K562 (cell line): Measurements from ENCODE around the gene ZC3H10. TPM values are rescaled to one million over a fixed set of nuclear protein-coding genes. Genes with fewer than 3 reads are reported as not detected.
A peak's percentile ranks its signal among the peaks of the same experiment; 100 is the strongest.

ENCODE experiments used
- CREM ChIP-seq: IDR thresholded peaks from 2 replicates; pipeline ENCODE4 v1.6.1; 2014; ENCODE audit warnings: antibody characterized with exemption, low read depth
- CUX1 ChIP-seq: fragments of 200-800 bp; sonication (Bioruptor generic); IDR thresholded peaks from 2 replicates; pipeline ENCODE4 v1.6.1; 2016; ENCODE audit warnings: missing genetic modification characterization, missing compliant biosample characterization
- ELF1 ChIP-seq: fragments of 200-800 bp; sonication (Bioruptor generic); IDR thresholded peaks from 2 replicates; pipeline ENCODE4 v1.6.1; 2016; ENCODE audit warnings: missing genetic modification characterization, missing compliant biosample characterization
- ESRRB ChIP-seq: fragments of 250-450 bp; sonication (Bioruptor Pico); IDR thresholded peaks from 2 replicates; pipeline ENCODE4 v1.5.0; 2020; ENCODE audit warnings: mild to moderate bottlenecking, moderate library complexity, borderline replicate concordance
- GATAD2A ChIP-seq: fragments of 450-650 bp; IDR thresholded peaks from 2 replicates; pipeline ENCODE4 v1.6.1; 2017
- HEY1 ChIP-seq: fragments of 250-450 bp; sonication (Bioruptor Pico); IDR thresholded peaks from 2 replicates; pipeline ENCODE4 v1.5.0; 2020; ENCODE audit warnings: mild to moderate bottlenecking, moderate library complexity, borderline replicate concordance
- HOXB6 ChIP-seq: fragments of 250-450 bp; sonication (Bioruptor Pico); IDR thresholded peaks from 2 replicates; pipeline ENCODE4 v1.5.1; 2022; ENCODE audit warnings: mild to moderate bottlenecking, borderline replicate concordance
- MAFK ChIP-seq: IDR thresholded peaks from 2 replicates; pipeline ENCODE4 v1.6.1; 2011; ENCODE audit warnings: low read length, improper control_type of control experiment
- MECOM ChIP-seq: fragments of 250-450 bp; sonication (Bioruptor Pico); IDR thresholded peaks from 2 replicates; pipeline ENCODE4 v1.8.0; 2022; ENCODE audit warnings: inconsistent platforms
- NELFE ChIP-seq: IDR thresholded peaks from 2 replicates; pipeline ENCODE4 v1.6.1; 2011; ENCODE audit warnings: mild to moderate bottlenecking; ENCODE audit not compliant: insufficient read depth, insufficient read length
- NEUROD1 ChIP-seq: fragments of 150-350 bp; IDR thresholded peaks from 2 replicates; pipeline ENCODE4 v1.6.1; 2014; ENCODE audit warnings: borderline replicate concordance, low read length, low read depth; ENCODE audit not compliant: partially characterized antibody
- NR2C1 ChIP-seq, 2 experiments: fragments of 450-650 bp; IDR thresholded peaks; 2 replicates each; pipeline ENCODE4 v1.6.1; 2017; ENCODE audit warnings: mild to moderate bottlenecking in 2 of 2, antibody characterized with exemption in 1 of 2, inconsistent platforms in 1 of 2, missing compliant biosample characterization in 1 of 2, missing genetic modification characterization in 1 of 2
- NRF1 ChIP-seq, 2 experiments: fragments of 450-650 bp; IDR thresholded peaks in 1 of 2; conservative IDR thresholded peaks in 1 of 2; 2 replicates each; pipeline ENCODE4 v1.6.1; 2014; ENCODE audit warnings: mild to moderate bottlenecking in 2 of 2
- SIRT6 ChIP-seq: IDR thresholded peaks from one replicate; pipeline ENCODE4 v1.6.1; 2012; ENCODE audit warnings: low read depth, mild to moderate bottlenecking, control low read depth, inconsistent platforms, low read length, moderate library complexity
- SLC30A9 ChIP-seq: fragments of 250-450 bp; sonication (Bioruptor Pico); IDR thresholded peaks from 2 replicates; pipeline ENCODE4 v1.8.0; 2022; ENCODE audit warnings: mild to moderate bottlenecking, moderate library complexity
- SMC3 ChIP-seq: conservative IDR thresholded peaks from 2 replicates; pipeline ENCODE4 v1.6.1; 2011; ENCODE audit warnings: low read depth, low read length, improper control_type of control experiment; ENCODE audit not compliant: insufficient read depth
- SOX6 ChIP-seq: fragments of 450-650 bp; IDR thresholded peaks from 2 replicates; pipeline ENCODE4 v1.6.1; 2014; ENCODE audit warnings: mild to moderate bottlenecking
- SUPT5H ChIP-seq: fragments of 450-650 bp; IDR thresholded peaks from 2 replicates; pipeline ENCODE4 v1.6.1; 2016
- TCF15 ChIP-seq: fragments of 250-450 bp; sonication (Bioruptor Pico); IDR thresholded peaks from 2 replicates; pipeline ENCODE4 v1.8.0; 2022; ENCODE audit warnings: moderate library complexity, mild to moderate bottlenecking, inconsistent platforms
- TCF7L2 ChIP-seq: fragments of 150-350 bp; IDR thresholded peaks from 2 replicates; pipeline ENCODE4 v1.6.1; 2016; ENCODE audit warnings: low read depth, mild to moderate bottlenecking, low read length, moderate library complexity
- ZBTB17 ChIP-seq: fragments of 450-650 bp; formaldehyde crosslinking; IDR thresholded peaks from 2 replicates; pipeline ENCODE4 v1.4.0; 2020; ENCODE audit warnings: mild to moderate bottlenecking
- ZNF224 ChIP-seq: sonication (generic); formaldehyde crosslinking; IDR thresholded peaks from 2 replicates; pipeline ENCODE4 v1.8.0; 2022; ENCODE audit warnings: mild to moderate bottlenecking, missing genetic modification reagents
- ZNF24 ChIP-seq: fragments of 450-650 bp; IDR thresholded peaks from 2 replicates; pipeline ENCODE4 v1.6.1; 2016
- ZNF253 ChIP-seq: fragments of 250-450 bp; sonication (Bioruptor Pico); conservative IDR thresholded peaks from 2 replicates; pipeline ENCODE4 v1.6.1; 2021; ENCODE audit warnings: mild to moderate bottlenecking
- ZNF699 ChIP-seq: fragments of 250-450 bp; sonication (Bioruptor Pico); IDR thresholded peaks from 2 replicates; pipeline ENCODE4 v1.8.0; 2021; ENCODE audit warnings: mild to moderate bottlenecking, moderate library complexity; ENCODE audit not compliant: insufficient replicate concordance
- ZNF830 ChIP-seq: fragments of 250-450 bp; sonication (Bioruptor Pico); IDR thresholded peaks from 2 replicates; pipeline ENCODE4 v1.5.0; 2021; ENCODE audit warnings: mild to moderate bottlenecking
- polyA plus RNA-seq, 8 experiments: library from polyadenylated mRNA; depleted of rRNA in 4 of 8; stranded (reverse) in 5 of 8; unstranded in 3 of 8; fragments of >200 nt; fragmentation: Nextera tagmentation in 2 of 8; fragmentation: Illumina TruSeq in 1 of 8; extraction: Ambion mirVana in 2 of 8; extraction: Trizol in 1 of 8; gene quantifications; 2 replicates each; pipeline versions ENCODE4 v1.2.1 to v1.2.3, GENCODE V29; 2011 to 2014; ENCODE audit warnings: inconsistent platforms in 1 of 8, missing spikeins in 1 of 8
- total RNA-seq, 7 experiments: library from RNA; depleted of rRNA in 6 of 7; stranded (reverse); fragments of >200 nt in 6 of 7; fragmentation: Illumina TruSeq in 2 of 7; extraction: Trizol in 2 of 7; gene quantifications; 2 replicates each; pipeline versions ENCODE4 v1.2.1 to v1.2.3, GENCODE V29; 2011 to 2021; ENCODE audit warnings: low replicate concordance in 1 of 7

Gene ZC3H10
- total and polyA plus RNA-seq, 9 of the 15 experiments (the other 6 are each of a cell fraction or from before 2014, with no cell fraction given), result 0.31 to 4.1 (median 1.6) TPM

- TF ChIP-seq HOXB6 (CRISPR knock-in tag) (no peak), NRF1 (conservative IDR thresholded peaks at IDR 0.05 in 1 of 2, IDR thresholded peaks at IDR 0.05 in 1 of 2) (0 out of 4 replicates have a peak, but pooled peaks of 1 of the 2 experiments have one; percentile 7), NELFE (no peak), SOX6 (peak; percentile 79), CUX1 (CRISPR knock-in tag) (no peak), NEUROD1 (peak; percentile 60), HEY1 (CRISPR knock-in tag) (no peak), ESRRB (no peak), GATAD2A (no peak), SUPT5H (no peak; the same call in none of the 2 replicates), ELF1 (tag) (no peak), ZNF699 (CRISPR knock-in tag) (no peak), SLC30A9 (CRISPR knock-in tag) (no peak), ZBTB17 (CRISPR knock-in tag) (no peak), ZNF830 (CRISPR knock-in tag) (no peak), ZNF253 (no peak), MAFK (no peak), SMC3 (0 out of 2 replicates have a peak, but pooled peaks have one; percentile 17), TCF7L2 (no peak), MECOM (CRISPR knock-in tag) (no peak), ZNF224 (CRISPR knock-in tag) (no peak), NR2C1 (IDR thresholded peaks at IDR 0.05) (no peak), NR2C1 (tag; IDR thresholded peaks at IDR 0.05) (no peak), SIRT6 (no peak), TCF15 (CRISPR knock-in tag) (0 out of 2 replicates have a peak, but pooled peaks have one; percentile 6), ZNF24 (no peak), CREM (no peak)
These were observed 39.3 kb downstream of the ZC3H10 start (continued) for GRCh38 chr12:56157201-56158028.
